Measurements from ENCODE around the gene WFDC5. TPM values are rescaled to one million over a fixed set of nuclear protein-coding genes. Genes with fewer than 3 reads are reported as not detected.

WFDC5 gene
- total RNA-seq, 2 experiments from 2014 or later = not detected

GRCh38 chr20:45118028-45118427, 3.1 kb upstream of the WFDC5 start:
- Histone ChIP-seq H4K20me1 (ENCODE audit: insufficient read depth, low read length) (no peaks in the 10 kb centered on the region), H3K9me2 (ENCODE audit: insufficient read depth, low read length) (no peaks in the 10 kb centered on the region), H2AFZ (ENCODE audit: low read length) (no peak overlapping the region), H3K4me2 (ENCODE audit: low read length) (no peak overlapping the region), H3K36me3 (ENCODE audit: insufficient read depth, low read length) (no peaks in the 10 kb centered on the region), H3K27ac (ENCODE audit: low read depth, low read length, poor library complexity, severe bottlenecking) (no peak overlapping the region), H3K9me3 (ENCODE audit: low read length) (no peaks in the 10 kb centered on the region), H3K4me3 (ENCODE audit: low read depth, low read length, poor library complexity, severe bottlenecking) (no peak overlapping the region), H3K4me1 (ENCODE audit: insufficient read depth, low read length, poor library complexity, severe bottlenecking) (no peaks in the 10 kb centered on the region), H3K79me2 (ENCODE audit: insufficient read depth, low read depth, low read length) (no peaks in the 10 kb centered on the region)
- ChIA-PET CTCF (ENCODE audit: unreplicated experiment) (no interaction called here), POLR2A (interaction anchor here (0.5 kb wide), 1 partner anchor 11 kb away, joined by 3 read pairs; no protein-coding TSS in a partner anchor)
- no TSS peak for BruUV-seq (replicated peaks)
- intact Hi-C loops (cut with micrococcal nuclease; ENCODE audit: unreplicated experiment) = no loop called here
- no peak for DNase-seq (ENCODE audit: low spot score)
- TF ChIP-seq EZH2phosphoT487 (IDR thresholded peaks at IDR 0.05; ENCODE audit: borderline replicate concordance, low read depth, low read length) = no peak
- TF ChIP-seq, protein P1, sequence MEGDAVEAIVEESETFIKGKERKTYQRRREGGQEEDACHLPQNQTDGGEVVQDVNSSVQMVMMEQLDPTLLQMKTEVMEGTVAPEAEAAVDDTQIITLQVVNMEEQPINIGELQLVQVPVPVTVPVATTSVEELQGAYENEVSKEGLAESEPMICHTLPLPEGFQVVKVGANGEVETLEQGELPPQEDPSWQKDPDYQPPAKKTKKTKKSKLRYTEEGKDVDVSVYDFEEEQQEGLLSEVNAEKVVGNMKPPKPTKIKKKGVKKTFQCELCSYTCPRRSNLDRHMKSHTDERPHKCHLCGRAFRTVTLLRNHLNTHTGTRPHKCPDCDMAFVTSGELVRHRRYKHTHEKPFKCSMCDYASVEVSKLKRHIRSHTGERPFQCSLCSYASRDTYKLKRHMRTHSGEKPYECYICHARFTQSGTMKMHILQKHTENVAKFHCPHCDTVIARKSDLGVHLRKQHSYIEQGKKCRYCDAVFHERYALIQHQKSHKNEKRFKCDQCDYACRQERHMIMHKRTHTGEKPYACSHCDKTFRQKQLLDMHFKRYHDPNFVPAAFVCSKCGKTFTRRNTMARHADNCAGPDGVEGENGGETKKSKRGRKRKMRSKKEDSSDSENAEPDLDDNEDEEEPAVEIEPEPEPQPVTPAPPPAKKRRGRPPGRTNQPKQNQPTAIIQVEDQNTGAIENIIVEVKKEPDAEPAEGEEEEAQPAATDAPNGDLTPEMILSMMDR (conservative IDR thresholded peaks at IDR 0.05; ENCODE audit: low read length) = peak; percentile 45

- BruUV-seq (replicated peaks) = no TSS peak
Measured at GRCh38 chr20:45117581-45117980, 2.6 kb upstream of the WFDC5 start.

GRCh38 chr20:45115829-45116228, 855 bp upstream of the WFDC5 start:
- ChIA-PET CTCF (ENCODE audit: unreplicated experiment) (no interaction called here), POLR2A (interaction anchor here (1.0 kb wide), 1 partner anchor 43 kb away, joined by 3 read pairs; no protein-coding TSS in a partner anchor)
- H3K9me2 ChIP-seq (ENCODE audit: insufficient read depth, low read length) = no peaks in the 10 kb centered on the region
- no peak overlapping the region for H3K4me3 ChIP-seq (ENCODE audit: low read depth, low read length, poor library complexity, severe bottlenecking)
- no peak overlapping the region for H3K27ac ChIP-seq (ENCODE audit: low read depth, low read length, poor library complexity, severe bottlenecking)
- H3K4me2 ChIP-seq (ENCODE audit: low read length) = no peak overlapping the region
- no peak overlapping the region for H2AFZ ChIP-seq (ENCODE audit: low read length)
- H4K20me1 ChIP-seq (ENCODE audit: insufficient read depth, low read length) = no peaks in the 10 kb centered on the region
- no TSS peak for BruUV-seq (replicated peaks)
- intact Hi-C loops (cut with micrococcal nuclease; ENCODE audit: unreplicated experiment) = no loop called here
- no peaks in the 10 kb centered on the region for H3K79me2 ChIP-seq (ENCODE audit: insufficient read depth, low read depth, low read length)
- no peak for DNase-seq (ENCODE audit: low spot score)
- TF ChIP-seq, protein P1 (conservative IDR thresholded peaks at IDR 0.05; ENCODE audit: low read length) = no peak
- TF ChIP-seq EZH2phosphoT487 (IDR thresholded peaks at IDR 0.05; ENCODE audit: borderline replicate concordance, low read depth, low read length) = no peak
- no peaks in the 10 kb centered on the region for H3K9me3 ChIP-seq (ENCODE audit: low read length)
- no peaks in the 10 kb centered on the region for H3K36me3 ChIP-seq (ENCODE audit: insufficient read depth, low read length)
- no peaks in the 10 kb centered on the region for H3K4me1 ChIP-seq (ENCODE audit: insufficient read depth, low read length, poor library complexity, severe bottlenecking)

More at GRCh38 chr20:45117581-45117980, 2.6 kb upstream of the WFDC5 start:
- DNase-seq (ENCODE audit: low spot score) = no peak
- Histone ChIP-seq H3K4me2 (ENCODE audit: low read length) (no peak overlapping the region), H2AFZ (ENCODE audit: low read length) (no peak overlapping the region), H4K20me1 (ENCODE audit: insufficient read depth, low read length) (no peaks in the 10 kb centered on the region), H3K9me3 (ENCODE audit: low read length) (no peaks in the 10 kb centered on the region), H3K4me3 (ENCODE audit: low read depth, low read length, poor library complexity, severe bottlenecking) (no peak overlapping the region), H3K79me2 (ENCODE audit: insufficient read depth, low read depth, low read length) (no peaks in the 10 kb centered on the region), H3K27ac (ENCODE audit: low read depth, low read length, poor library complexity, severe bottlenecking) (no peak overlapping the region), H3K36me3 (ENCODE audit: insufficient read depth, low read length) (no peaks in the 10 kb centered on the region), H3K4me1 (ENCODE audit: insufficient read depth, low read length, poor library complexity, severe bottlenecking) (no peaks in the 10 kb centered on the region), H3K9me2 (ENCODE audit: insufficient read depth, low read length) (no peaks in the 10 kb centered on the region)
- TF ChIP-seq EZH2phosphoT487 (IDR thresholded peaks at IDR 0.05; ENCODE audit: borderline replicate concordance, low read depth, low read length) = no peak
- TF ChIP-seq, protein P1 (conservative IDR thresholded peaks at IDR 0.05; ENCODE audit: low read length) = no peak
- POLR2A ChIA-PET = interaction anchor here (0.5 kb wide), 1 partner anchor 10 kb away, joined by 3 read pairs; no protein-coding TSS in a partner anchor
- intact Hi-C loops (cut with micrococcal nuclease; ENCODE audit: unreplicated experiment) = no loop called here
- CTCF ChIA-PET (ENCODE audit: unreplicated experiment) = no interaction called here
